LNCaP clone FGC (cell line): Measurements from ENCODE around the gene ATXN1.

Experiments
- DNase-seq: peaks from one replicate; pipeline ENCODE4 v3.0.0-alpha.2; 2011; ENCODE audit warnings: low read depth
- H3K4me3 ChIP-seq: 2 replicates; pipeline ENCODE4 v1.5.1; 2011; ENCODE audit warnings: mild to moderate bottlenecking, low read depth, low read length, control low read depth
- TF ChIP-seq, protein P1 (sequence below): IDR thresholded peaks from 2 replicates; pipeline ENCODE4 v1.5.1; 2012; ENCODE audit warnings: mild to moderate bottlenecking; ENCODE audit not compliant: control insufficient read depth, insufficient read depth; ENCODE audit errors: extremely low read depth

Gene ATXN1

DNA sequence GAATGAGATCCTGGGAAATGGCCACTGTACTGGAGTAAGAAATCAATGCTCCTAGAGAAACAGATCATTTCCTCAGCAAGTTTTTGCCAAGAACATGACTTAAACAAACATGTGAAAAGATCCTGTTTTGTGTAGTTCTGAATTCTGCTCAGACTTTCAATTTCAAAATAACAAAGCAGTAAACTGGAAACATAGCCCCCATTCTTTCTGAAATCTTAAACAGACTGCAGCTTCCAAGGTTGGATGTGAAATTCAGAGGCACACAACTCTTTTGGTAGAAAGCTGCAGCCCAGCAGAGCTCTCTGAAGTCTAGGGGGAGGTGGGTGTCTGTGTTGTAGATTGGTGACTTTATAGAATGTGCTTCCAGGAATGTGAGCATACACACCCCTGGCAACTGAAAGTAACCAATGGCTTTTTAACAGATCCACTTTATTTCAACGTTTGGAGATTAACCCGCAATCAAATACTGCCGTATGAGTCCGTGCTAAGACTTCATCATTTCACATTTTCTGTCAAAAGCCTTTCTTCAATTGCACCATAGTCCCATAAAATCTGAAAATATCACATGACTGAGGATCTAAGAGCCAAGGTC, 86.4 kb downstream of the ATXN1 start:
- TF ChIP-seq, protein P1, sequence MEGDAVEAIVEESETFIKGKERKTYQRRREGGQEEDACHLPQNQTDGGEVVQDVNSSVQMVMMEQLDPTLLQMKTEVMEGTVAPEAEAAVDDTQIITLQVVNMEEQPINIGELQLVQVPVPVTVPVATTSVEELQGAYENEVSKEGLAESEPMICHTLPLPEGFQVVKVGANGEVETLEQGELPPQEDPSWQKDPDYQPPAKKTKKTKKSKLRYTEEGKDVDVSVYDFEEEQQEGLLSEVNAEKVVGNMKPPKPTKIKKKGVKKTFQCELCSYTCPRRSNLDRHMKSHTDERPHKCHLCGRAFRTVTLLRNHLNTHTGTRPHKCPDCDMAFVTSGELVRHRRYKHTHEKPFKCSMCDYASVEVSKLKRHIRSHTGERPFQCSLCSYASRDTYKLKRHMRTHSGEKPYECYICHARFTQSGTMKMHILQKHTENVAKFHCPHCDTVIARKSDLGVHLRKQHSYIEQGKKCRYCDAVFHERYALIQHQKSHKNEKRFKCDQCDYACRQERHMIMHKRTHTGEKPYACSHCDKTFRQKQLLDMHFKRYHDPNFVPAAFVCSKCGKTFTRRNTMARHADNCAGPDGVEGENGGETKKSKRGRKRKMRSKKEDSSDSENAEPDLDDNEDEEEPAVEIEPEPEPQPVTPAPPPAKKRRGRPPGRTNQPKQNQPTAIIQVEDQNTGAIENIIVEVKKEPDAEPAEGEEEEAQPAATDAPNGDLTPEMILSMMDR: no peak
- no peak for DNase-seq
- no peak overlapping the region for H3K4me3 ChIP-seq

DNA sequence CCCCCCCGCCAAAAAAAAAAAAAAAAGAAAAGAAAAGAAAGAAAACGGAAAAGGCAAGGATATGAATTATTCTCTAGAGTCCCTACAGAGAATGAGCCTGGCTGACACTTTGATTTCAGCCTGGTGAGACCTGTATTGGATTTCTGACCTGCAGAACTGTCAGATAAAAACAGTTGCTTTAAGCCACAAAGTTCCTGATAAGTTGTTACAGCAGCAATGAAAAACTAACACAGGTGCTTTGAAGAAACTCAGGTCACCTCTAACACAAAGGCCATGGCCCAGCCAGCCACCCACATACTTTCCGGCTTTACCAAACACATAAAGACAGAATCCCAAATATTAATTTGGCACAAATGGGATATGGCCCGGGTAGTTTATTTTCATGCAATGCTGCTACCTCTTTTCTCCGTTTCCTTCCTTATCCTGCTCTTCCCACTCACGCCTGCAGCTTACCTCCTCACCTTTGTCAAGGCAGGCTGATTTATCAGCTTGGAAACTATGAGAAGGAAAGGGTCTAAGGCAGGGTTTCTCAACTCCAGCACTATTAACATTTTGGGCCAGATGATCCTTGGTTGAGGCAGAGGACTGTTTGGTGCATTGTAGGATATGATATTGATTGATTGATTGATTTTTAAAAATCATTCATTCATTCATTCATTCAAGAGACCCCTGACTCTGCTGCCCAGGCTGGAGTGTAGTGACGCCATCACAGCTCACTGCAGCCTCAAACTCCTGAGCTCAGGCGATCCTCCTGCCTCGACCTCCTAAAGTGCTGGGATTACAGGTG, 88.1 kb downstream of the ATXN1 start:
- TF ChIP-seq, protein P1: no peak
- no peak overlapping the region for H3K4me3 ChIP-seq
- no peak for DNase-seq

DNA sequence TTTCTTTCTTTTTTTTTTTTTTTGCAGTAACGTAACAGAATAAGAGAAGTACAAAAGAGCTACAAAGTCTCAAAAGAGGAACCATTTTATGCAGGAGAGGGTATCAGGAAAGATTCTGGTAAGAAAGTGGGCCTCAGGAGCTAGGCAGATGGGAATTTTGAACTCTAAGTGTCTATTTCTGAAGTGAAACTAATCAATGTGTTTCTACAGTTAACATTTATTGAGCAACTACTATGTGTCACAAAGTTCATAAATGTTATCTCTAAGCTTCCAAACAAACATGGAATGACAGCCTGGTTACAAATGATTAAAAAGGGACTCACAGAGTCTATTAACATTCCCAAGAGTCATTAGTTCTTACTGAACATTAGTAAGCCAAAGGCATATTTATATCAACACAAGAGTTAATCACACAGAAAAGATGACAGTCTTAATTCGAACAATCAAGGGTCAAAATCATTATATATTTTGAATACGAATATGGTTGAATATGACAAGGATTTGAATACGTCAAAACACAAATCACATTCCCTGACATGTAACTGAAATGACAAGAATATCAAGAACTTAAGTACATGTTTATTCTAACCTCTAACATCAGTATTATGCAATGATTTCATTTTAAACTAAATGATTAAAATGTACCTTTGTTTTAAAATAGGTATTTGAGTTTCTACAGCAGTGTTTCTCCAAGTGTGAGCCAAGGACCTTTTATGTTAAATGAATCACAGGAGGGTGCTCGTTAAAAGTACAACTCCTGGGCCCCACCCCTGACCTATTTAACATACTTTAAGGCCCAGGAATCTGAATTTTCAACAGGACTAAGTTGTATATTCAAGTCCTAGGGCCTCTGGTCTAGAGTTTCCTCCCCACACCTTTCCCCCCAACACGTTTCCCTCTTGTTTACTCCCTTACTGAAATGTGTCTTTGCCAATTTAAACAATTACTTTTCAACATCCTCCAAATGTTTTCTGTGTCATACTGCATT, 89.7 kb downstream of the ATXN1 start:
- DNase-seq: no peak

DNA sequence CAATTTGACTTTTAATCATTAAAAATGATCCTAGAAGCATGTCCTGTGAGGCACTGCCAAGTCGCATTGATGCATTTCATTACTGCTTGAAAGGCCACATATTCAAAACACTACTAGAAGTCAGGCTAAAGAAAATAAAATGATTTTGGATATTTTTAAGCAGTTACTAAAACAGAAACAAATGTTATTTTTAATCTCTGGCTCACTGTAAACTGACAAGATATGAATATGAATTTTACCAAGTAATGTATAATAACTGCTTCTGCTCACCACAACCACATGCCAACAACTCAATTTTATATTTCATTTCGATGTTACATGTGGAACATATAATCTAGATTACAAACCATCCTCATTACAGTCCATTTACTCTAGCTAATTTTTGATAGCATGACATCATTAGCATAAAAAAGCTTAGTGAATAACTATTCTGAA, 90.6 kb downstream of the ATXN1 start:
- DNase-seq: no peak
- TF ChIP-seq, protein P1: no peak
- no peak overlapping the region for H3K4me3 ChIP-seq

More for the DNA sequence above, 89.7 kb downstream of the ATXN1 start:
- TF ChIP-seq, protein P1: no peak
- H3K4me3 ChIP-seq: no peak overlapping the region

DNA sequence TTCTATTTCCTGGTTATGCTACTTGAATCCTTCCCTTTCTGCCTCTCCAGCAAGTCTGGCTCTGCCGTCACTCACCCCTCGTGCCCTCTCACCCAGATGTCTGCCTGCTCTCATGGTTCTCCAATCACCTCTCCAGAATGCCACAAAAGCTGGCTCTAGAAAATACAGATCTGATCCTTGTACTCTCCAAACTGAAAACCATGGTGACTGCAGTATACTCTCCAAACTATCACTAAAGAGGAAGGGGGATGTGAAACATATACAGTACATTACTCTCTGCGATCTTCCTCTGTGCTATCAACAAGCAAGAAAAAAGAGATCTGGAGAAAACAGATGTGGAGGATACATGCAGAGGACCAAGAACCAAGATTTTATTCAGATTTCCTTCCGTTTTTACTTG, 91.1 kb downstream of the ATXN1 start:
- no peak for DNase-seq
- no peak overlapping the region for H3K4me3 ChIP-seq
- TF ChIP-seq, protein P1: no peak

DNA sequence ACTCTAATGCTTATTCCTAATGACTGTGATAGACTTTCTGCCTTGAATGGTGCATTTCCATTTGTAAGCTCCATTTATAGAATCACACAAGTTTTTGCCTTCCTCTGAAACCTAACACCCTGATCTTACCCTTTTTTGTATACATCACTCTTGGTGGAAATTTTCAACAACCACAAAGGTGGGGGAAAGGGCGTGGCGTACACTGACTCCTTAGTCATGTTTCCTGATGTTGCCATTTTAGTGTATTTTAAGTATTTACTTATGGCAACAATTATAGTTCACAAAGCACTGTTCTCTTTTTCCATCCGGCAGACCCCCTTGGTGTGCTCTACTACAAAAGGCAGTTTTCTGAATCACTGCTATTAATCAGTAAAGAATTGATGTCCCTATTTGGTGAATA, 92.0 kb downstream of the ATXN1 start:
- no peak overlapping the region for H3K4me3 ChIP-seq
- TF ChIP-seq, protein P1: no peak
- no peak for DNase-seq
